ENCODE results near the gene CYSRT1.

CYSRT1 gene

DNA sequence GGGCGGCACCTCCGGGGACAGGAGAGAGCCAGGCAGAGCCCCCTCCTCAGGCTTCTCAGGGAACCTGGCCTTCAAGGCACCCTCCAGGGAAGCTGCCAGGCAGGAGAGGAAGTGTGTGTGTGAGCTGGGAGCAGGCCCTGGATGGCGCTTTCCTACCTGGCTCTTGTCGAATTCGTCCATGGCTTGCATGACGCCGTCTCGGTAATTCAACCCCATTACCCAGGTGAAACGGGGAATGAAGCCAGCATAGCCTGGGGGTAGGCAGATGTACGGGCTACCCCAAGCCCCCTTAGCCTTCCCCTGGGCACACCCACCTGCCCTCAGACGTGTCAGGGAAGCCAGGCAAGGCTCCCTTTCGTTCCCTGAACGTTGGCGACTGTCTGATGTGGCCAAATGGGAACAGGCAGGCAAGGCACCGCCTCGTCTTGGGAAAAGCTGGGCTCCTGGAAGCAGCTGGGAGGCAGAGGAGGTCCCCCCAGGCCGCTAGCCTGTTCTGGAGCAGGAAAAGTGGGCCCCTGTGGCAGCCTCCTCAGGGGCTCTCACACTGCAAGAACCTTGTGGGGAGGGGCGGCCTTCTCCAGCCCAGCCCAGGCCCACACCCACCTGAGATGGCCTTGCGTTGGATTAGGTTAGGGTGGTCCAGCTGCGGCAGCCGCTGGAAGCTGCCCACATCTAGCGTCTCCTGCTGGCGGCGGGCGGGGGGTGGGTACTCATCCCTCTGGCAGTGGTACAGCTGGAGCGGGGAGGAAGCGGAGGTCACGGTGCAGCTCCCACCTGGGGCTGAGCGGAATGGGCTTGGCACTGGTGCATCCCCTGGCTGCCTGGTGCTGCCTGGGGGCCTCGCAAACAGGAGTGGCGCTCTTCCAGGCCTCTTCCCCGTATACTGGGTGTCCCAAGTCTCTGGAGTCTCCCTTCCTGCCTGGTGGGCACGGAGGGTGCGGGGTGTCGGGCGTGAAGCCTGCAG is 19.8 kb downstream of the CYSRT1 start:
- Histone ChIP-seq H3K4me3 (ENCODE audit: severe bottlenecking) (no peak overlapping the region), H3K27ac (ENCODE audit: poor library complexity, severe bottlenecking) (peak overlapping the region; percentile 91), H3K9me3 (ENCODE audit: severe bottlenecking) (no peaks in the 10 kb centered on the region), H3K36me3 (ENCODE audit: low read depth) (peaks cover 25% of the 10 kb centered on the region), H3K27me3 (ENCODE audit: insufficient read depth, poor library complexity, severe bottlenecking) (no peaks in the 10 kb centered on the region), H3K4me1 (ENCODE audit: insufficient read depth, poor library complexity, severe bottlenecking) (peaks cover 6% of the 10 kb centered on the region)
- TF ChIP-seq, protein P1, sequence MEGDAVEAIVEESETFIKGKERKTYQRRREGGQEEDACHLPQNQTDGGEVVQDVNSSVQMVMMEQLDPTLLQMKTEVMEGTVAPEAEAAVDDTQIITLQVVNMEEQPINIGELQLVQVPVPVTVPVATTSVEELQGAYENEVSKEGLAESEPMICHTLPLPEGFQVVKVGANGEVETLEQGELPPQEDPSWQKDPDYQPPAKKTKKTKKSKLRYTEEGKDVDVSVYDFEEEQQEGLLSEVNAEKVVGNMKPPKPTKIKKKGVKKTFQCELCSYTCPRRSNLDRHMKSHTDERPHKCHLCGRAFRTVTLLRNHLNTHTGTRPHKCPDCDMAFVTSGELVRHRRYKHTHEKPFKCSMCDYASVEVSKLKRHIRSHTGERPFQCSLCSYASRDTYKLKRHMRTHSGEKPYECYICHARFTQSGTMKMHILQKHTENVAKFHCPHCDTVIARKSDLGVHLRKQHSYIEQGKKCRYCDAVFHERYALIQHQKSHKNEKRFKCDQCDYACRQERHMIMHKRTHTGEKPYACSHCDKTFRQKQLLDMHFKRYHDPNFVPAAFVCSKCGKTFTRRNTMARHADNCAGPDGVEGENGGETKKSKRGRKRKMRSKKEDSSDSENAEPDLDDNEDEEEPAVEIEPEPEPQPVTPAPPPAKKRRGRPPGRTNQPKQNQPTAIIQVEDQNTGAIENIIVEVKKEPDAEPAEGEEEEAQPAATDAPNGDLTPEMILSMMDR (IDR thresholded peaks at IDR 0.05; ENCODE audit: poor library complexity, severe bottlenecking): no peak
- ATAC-seq (ENCODE audit: low read depth): peak; percentile 0; the same call in 1 of the 3 replicates
- DNase-seq (ENCODE audit: low spot score): no peak

DNA sequence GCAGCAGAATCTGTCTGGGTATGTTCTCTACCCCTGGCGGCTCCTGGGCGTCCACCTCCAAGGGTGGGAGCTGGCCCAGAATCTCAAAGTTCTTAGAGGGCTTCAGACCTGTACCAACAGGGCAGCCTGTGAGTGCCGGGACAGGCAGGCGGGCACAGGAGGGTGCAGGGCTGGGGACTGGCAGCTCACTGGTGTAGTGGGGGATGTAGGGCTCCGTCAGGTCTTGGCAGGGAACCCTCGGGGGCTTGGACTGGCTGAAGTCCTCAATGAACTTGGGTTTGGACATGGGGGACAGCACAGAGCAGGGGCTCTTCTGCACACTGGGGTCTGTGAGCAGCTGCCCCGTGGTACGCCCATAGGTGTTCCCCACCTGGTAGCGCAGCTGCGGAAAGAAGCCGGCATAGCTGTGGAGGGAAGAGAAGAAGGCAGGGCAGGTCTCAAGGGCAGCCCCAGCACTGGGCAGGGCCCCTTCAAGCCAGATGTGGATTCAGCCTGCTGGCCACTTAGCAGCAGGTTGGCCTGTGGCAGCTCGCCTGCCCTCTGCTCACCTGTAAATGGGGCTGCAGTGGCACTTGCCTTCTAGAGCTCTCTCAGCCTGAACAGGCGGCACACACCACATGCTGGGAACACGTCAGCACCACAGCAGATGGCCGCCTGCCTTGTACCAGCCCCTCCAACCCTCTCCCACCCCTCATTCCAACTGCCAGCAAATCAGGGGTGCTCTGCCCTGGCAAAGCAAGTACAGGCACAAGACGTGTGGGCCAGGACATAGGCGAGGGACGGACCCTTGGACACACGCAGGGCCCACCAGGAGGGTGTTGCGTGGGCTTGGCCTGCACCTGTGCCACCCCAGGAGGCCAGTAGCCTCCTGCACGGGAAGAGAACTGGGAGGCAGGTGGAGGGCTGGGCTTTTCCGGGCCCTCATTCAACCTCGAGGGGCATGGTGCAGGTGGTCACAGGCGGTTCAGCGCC is 20.8 kb downstream of the CYSRT1 start:
- H3K9me3 ChIP-seq (ENCODE audit: severe bottlenecking): no peaks in the 10 kb centered on the region
- no peak overlapping the region for H3K4me3 ChIP-seq (ENCODE audit: severe bottlenecking)
- no peak for DNase-seq (ENCODE audit: low spot score)
- peaks cover 25% of the 10 kb centered on the region for H3K36me3 ChIP-seq (ENCODE audit: low read depth)
- no peak overlapping the region for H3K27ac ChIP-seq (ENCODE audit: poor library complexity, severe bottlenecking)
- peaks cover 6% of the 10 kb centered on the region for H3K4me1 ChIP-seq (ENCODE audit: insufficient read depth, poor library complexity, severe bottlenecking)
- no peak for ATAC-seq (ENCODE audit: low read depth)
- TF ChIP-seq, protein P1 (IDR thresholded peaks at IDR 0.05; ENCODE audit: poor library complexity, severe bottlenecking): no peak
- H3K27me3 ChIP-seq (ENCODE audit: insufficient read depth, poor library complexity, severe bottlenecking): no peaks in the 10 kb centered on the region

DNA sequence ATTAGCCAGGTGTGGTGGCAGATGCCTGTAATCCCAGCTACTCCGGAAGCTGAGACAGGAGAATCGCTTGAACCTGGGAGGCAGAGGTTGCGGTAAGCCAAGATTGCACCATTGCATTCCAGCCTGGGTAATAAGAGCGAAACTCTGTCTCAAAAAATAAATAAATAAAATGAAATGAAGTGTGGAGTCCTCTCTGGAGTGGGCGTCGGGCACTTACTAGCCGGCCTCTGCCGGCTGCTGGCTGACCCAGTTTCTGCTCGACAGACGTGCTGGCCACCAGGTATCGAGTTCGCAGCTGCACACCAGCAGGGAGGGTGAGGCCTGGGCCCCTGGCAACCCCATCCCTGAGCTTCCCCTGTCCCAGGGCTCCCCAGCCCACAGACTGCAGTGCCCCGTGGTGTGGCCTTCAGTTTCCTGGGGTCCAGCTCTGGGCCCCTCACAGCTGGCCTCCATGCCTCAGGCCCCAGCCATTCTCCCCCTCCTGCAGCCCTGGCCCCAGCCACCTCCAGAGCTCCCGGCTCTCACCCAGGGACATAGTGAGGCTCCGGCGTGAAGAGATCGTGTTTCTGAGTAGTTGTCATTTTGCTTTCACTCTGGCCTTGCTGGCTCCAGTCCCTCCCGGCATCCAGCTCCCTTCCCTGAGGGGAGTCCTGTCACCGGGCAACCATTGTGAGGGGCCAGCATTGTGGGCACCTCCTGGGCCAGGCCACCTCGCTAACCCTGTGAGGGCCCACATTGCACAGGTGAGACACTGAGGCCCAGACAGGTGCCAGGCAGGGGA is 22.4 kb downstream of the CYSRT1 start:
- ATAC-seq (ENCODE audit: low read depth): no peak
- H3K36me3 ChIP-seq (ENCODE audit: low read depth): peaks cover 17% of the 10 kb centered on the region
- no peaks in the 10 kb centered on the region for H3K27me3 ChIP-seq (ENCODE audit: insufficient read depth, poor library complexity, severe bottlenecking)
- TF ChIP-seq, protein P1 (IDR thresholded peaks at IDR 0.05; ENCODE audit: poor library complexity, severe bottlenecking): no peak
- DNase-seq (ENCODE audit: low spot score): no peak
- H3K4me3 ChIP-seq (ENCODE audit: severe bottlenecking): no peak overlapping the region
- H3K27ac ChIP-seq (ENCODE audit: poor library complexity, severe bottlenecking): no peak overlapping the region
- peaks cover 6% of the 10 kb centered on the region for H3K4me1 ChIP-seq (ENCODE audit: insufficient read depth, poor library complexity, severe bottlenecking)
- H3K9me3 ChIP-seq (ENCODE audit: severe bottlenecking): no peaks in the 10 kb centered on the region

DNA sequence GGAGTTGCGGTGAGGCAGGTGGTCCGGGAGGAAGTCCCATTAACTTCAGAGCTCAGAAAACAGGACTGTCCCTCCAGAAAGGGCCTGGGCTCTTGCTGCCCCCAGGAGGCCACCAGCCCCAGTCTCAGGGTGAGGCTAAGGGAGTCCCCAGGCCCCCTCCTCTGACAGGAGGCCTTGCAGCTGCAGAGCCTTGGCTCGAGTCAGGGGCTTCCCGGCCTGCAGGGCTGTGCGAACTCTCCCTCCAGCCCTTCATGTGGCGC is 22.9 kb downstream of the CYSRT1 start:
- Histone ChIP-seq H3K36me3 (ENCODE audit: low read depth) (peaks cover 11% of the 10 kb centered on the region), H3K27ac (ENCODE audit: poor library complexity, severe bottlenecking) (no peak overlapping the region), H3K9me3 (ENCODE audit: severe bottlenecking) (no peaks in the 10 kb centered on the region), H3K4me3 (ENCODE audit: severe bottlenecking) (no peak overlapping the region), H3K27me3 (ENCODE audit: insufficient read depth, poor library complexity, severe bottlenecking) (no peaks in the 10 kb centered on the region), H3K4me1 (ENCODE audit: insufficient read depth, poor library complexity, severe bottlenecking) (peaks cover 3% of the 10 kb centered on the region)
- TF ChIP-seq, protein P1 (IDR thresholded peaks at IDR 0.05; ENCODE audit: poor library complexity, severe bottlenecking): no peak
- DNase-seq (ENCODE audit: low spot score): no peak
- ATAC-seq (ENCODE audit: low read depth): no peak
